NT2/D1 (cell line): ENCODE measurements around the gene ACTR5.

ENCODE experiments used
- YY1 ChIP-seq: IDR thresholded peaks from 2 replicates; pipeline ENCODE4 v1.6.1; 2011; ENCODE audit not compliant: insufficient read length, insufficient read depth
- ZNF274 ChIP-seq: IDR thresholded peaks from 2 replicates; pipeline ENCODE4 v1.6.1; 2011; ENCODE audit warnings: mild to moderate bottlenecking, low read depth, low read length

- TF ChIP-seq ZNF274 (no peak), YY1 (no peak)
Observed at GRCh38 chr20:38762174-38762573, 13.9 kb downstream of the ACTR5 start.
